22Rv1 (cell line): ENCODE results near the gene FCHSD2.

Experiments used
- H3K27ac ChIP-seq: fragments of 450-650 bp; 2 replicates; pipeline ENCODE4 v1.5.1; 2017
- CTCF ChIP-seq: fragments of 450-650 bp; IDR thresholded peaks from 2 replicates; pipeline ENCODE4 v1.5.1; 2017; ENCODE audit warnings: mild to moderate bottlenecking
- ZFX ChIP-seq: fragments of 450-650 bp; IDR thresholded peaks from 2 replicates; pipeline ENCODE4 v1.6.1; 2017; ENCODE audit warnings: antibody characterized with exemption, borderline replicate concordance

The FCHSD2 gene

GRCh38 chr11:73142128-73142377 is at the start of gene FCHSD2:
Gene FCHSD2, minus strand, starts transcription at chr11:73142318. Its CDS starts 441 bp downstream, at chr11:73141877.
- TF ChIP-seq CTCF (no peak), ZFX (no peak)

DNA sequence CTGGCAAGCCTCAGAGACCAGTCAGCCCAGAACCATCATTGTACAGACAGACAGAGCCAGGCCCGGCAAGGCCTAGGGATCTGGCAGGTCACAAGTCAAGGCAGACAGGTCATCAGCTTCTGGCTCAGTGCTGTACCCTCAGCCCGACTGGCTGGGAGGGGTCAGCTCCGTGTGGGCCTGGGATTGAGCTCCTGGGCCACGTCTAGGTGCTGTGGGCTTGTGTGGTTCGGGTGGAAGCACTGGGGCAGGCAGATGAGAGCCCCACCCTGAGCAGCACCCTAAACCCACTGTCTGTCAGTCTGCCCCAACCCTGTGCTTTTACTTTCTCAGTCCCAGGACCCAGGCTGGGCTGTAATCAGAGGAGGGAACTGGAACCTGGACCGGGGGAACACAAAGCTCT is 49.0 kb upstream of the FCHSD2 start:
- H3K27ac ChIP-seq, result no peak overlapping the region
- TF ChIP-seq CTCF (no peak), ZFX (no peak)

More at GRCh38 chr11:73142128-73142377, at the start of gene FCHSD2:
- H3K27ac ChIP-seq, result peak within 1 kb of the TSS; percentile 81

DNA sequence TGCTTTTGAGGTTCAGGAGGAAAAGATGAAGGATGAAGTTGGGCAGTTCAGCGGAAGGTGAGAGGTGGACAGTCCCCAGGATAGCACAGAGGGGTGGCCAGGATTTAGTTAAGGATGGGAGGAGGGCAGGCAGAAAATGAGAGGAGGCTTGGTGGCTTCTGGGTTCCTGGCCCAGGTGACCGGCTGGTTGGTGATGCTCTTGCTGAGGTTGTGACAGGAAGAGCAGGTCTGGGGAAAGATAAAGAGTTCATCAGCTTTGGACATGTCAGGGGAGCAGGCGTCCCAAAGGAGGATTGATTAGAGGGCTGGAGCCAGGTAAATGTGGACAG is 48.4 kb upstream of the FCHSD2 start:
- H3K27ac ChIP-seq, result no peak overlapping the region
- TF ChIP-seq ZFX (no peak), CTCF (no peak)

DNA sequence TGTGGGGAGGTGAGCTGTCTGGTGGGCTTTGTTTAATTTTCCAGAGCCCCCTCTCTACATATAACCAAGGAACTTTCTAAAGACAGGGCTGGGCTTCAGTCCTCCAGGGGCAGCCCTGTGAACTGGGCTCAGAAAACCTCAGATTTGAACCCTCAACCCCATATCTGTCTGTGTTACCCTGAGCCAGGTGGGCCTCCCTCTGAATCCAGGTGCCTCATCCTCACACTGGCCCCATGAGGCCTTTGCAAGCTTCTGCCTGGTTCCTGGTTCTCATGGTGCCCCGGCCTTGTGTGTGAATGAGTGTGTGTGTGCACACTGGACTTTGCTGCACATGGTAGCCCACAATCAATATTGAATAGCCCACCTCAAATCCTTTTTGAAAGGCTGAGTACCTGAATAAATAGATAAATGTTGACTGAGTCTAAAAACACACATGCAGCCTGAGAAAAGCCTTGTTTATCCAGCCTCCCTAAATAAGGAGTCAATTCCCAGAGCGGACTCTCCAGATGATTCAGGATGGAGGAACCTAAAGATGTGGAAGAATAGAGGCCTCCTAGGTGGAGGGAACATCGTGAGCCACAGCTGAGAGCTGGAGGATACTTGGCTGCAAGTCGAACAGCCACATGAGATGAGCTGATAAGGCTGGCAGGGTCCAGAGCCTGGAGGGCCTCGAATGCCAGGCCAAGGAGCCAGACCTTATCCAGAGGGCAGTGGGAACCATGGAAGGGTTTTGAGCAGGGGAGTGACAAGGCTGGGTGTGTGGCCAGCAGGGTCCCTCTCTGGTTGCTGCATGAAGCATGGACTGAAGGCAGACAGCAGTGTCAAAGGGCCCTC is 47.8 kb upstream of the FCHSD2 start:
- TF ChIP-seq CTCF, result no peak
- TF ChIP-seq ZFX, result no peak
- no peak overlapping the region for H3K27ac ChIP-seq

DNA sequence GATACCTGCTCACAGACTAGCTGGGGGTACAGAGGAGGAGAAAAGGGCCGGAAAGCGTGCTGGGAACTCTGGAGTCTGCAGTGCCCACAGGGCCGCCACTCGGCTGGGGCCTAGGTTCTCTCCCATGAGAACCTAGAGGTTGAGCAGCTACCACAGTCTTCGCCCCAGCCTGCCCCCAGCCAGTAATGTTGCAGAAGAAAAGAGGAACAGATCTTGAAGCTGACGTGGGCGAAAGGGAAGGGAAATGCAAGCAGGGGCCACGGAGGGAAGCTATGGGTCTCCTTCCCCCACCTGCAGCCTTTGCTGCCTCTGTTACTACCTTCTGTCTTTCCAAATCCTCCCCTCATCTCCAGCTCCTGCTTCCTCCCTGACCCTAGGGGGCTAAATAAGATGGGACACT is 47.2 kb upstream of the FCHSD2 start:
- TF ChIP-seq CTCF, result no peak
- TF ChIP-seq ZFX, result no peak
- no peak overlapping the region for H3K27ac ChIP-seq

- TF ChIP-seq ZFX (no peak), CTCF (no peak)
- H3K27ac ChIP-seq, result no peak overlapping the region
Observed at GRCh38 chr11:73188301-73188700, 46.2 kb upstream of the FCHSD2 start.

DNA sequence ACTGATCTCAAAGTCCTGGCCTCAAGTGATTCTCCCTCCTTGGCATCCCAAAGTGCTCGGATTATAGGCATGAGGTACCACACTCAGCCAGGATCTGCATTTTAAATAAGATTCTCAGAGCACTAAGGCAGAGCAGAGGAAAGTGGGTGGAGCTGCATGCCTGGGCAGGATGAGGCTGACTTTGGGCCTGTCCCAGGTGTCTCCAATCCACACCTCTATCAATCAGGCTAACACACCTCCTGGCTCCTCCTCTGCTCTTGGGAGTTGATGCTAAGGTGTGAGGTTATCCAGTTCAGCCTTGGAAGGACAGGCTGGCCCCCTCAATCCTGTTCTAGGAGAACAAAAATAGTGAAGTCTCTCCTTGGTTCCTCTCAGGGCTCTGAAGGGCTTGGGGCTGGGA is 45.7 kb upstream of the FCHSD2 start:
- no peak for TF ChIP-seq CTCF
- TF ChIP-seq ZFX, result no peak
- H3K27ac ChIP-seq, result no peak overlapping the region
